Measurements from ENCODE around the gene TNFRSF6B. TPM values are rescaled to one million over a fixed set of nuclear protein-coding genes. Genes with fewer than 3 reads are reported as not detected.

Gene TNFRSF6B
- total and polyA plus RNA-seq, 2 of the 4 experiments (the other 2 are of a cell fraction) = 1.3 to 11.0 TPM

- no peak for ATAC-seq (ENCODE audit: low read depth)
- peak overlapping the region; percentile 78 for H2AK5ac ChIP-seq (ENCODE audit: low read depth, low read length)
- H4K8ac ChIP-seq (ENCODE audit: low read depth in 2 of 2, low read length in 2 of 2) = peak overlapping the region; percentile 27 to 63; a peak in 2 of 4 replicates
- H2BK20ac ChIP-seq (ENCODE audit: low read depth, low read length) = no peak overlapping the region
- in situ Hi-C loops (cut with MboI; ENCODE audit: low sequenced_read_pairs) (no loop called here), intact Hi-C loops (cut with micrococcal nuclease) (no loop called here), dilution Hi-C loops (cut with HindIII; ENCODE audit: low sequenced_read_pairs, unreplicated experiment) (no loop called here)
- H3K27ac ChIP-seq (ENCODE audit: insufficient read depth, low read length) = no peak overlapping the region
- POLR2A ChIA-PET (ENCODE audit: unreplicated experiment) = interaction anchor here (0.6 to 1.2 kb wide), 2 partner anchors 11 to 133 kb away, joined by 4 read pairs; partner anchors contain the start of genes ARFRP1 and ZGPAT
- no peaks in the 10 kb centered on the region for H4K20me1 ChIP-seq (ENCODE audit: insufficient read depth, low read length)
- H3K4ac ChIP-seq (ENCODE audit: low read depth, low read length) = peak overlapping the region; percentile 22; the same call in 1 of the 2 replicates
- no peak overlapping the region for H3K18ac ChIP-seq (ENCODE audit: low read depth, low read length)
- no peak overlapping the region for H2BK15ac ChIP-seq (ENCODE audit: low read depth, low read length)
- peak overlapping the region; percentile 83 for H2AK9ac ChIP-seq (replicated peaks; ENCODE audit: low read depth, low read length, poor library complexity)
- no peaks in the 10 kb centered on the region for H3K9me1 ChIP-seq (ENCODE audit: insufficient read depth, low read length)
- H3K36me3 ChIP-seq (ENCODE audit: control insufficient read depth, insufficient read depth, low read length) = peaks cover 10% of the 10 kb centered on the region; the same call in 1 of the 2 replicates
- peaks cover 11 to 48% of the 10 kb centered on the region in 2 experiments; a peak in 3 of 4 replicates for H3K79me1 ChIP-seq (ENCODE audit: low read depth in 1 of 2, low read length in 2 of 2)
- no peak overlapping the region for H3K56ac ChIP-seq (ENCODE audit: extremely low read depth, insufficient read depth, low read length)
- H3K23ac ChIP-seq (ENCODE audit: low read depth, low read length) = no peak overlapping the region
- DNase-seq = no peak
- H3K4me1 ChIP-seq (ENCODE audit: control insufficient read depth, insufficient read depth, low read length) = peaks cover 22% of the 10 kb centered on the region
- H3K27me3 ChIP-seq (ENCODE audit: control insufficient read depth, insufficient read depth, low read length) = no peaks in the 10 kb centered on the region
- no peak overlapping the region for H4K91ac ChIP-seq (ENCODE audit: insufficient read depth, low read depth, low read length)
- no peak overlapping the region for H3K14ac ChIP-seq (replicated peaks; ENCODE audit: low read depth, low read length)
- no peak overlapping the region for H3K4me3 ChIP-seq (ENCODE audit: insufficient read depth, low read depth, low read length)
- no peak overlapping the region for H3K9ac ChIP-seq (ENCODE audit: low read depth, low read length)
- WGBS, 2 experiments (ENCODE audit: extremely low coverage in 2 of 2, insufficient read length in 1 of 2) = 78% methylated on average over 3 of the region's 7 CpGs; no CpG with 5 or more reads in 1 of the 2 experiments
- peak overlapping the region; percentile 98 for H2BK5ac ChIP-seq (ENCODE audit: low read depth, low read length, poor library complexity, severe bottlenecking)
- no TSS peak for BruUV-seq (replicated peaks)
- CTCF ChIA-PET = no interaction called here
- H3K9me3 ChIP-seq (ENCODE audit: control insufficient read depth, insufficient read depth, low read length) = no peaks in the 10 kb centered on the region
- peak overlapping the region; percentile 64 for H2AFZ ChIP-seq (replicated peaks; ENCODE audit: low read length, poor library complexity)
- no peak overlapping the region for H2BK120ac ChIP-seq (ENCODE audit: low read depth, low read length)
- H4K5ac ChIP-seq (ENCODE audit: low read depth, low read length) = peak overlapping the region; percentile 18; the same call in 1 of the 2 replicates
- TF ChIP-seq MAFK (IDR thresholded peaks at IDR 0.05; ENCODE audit: low read depth, low read length) (no peak), ELK1 (IDR thresholded peaks at IDR 0.05; ENCODE audit: borderline replicate concordance, low read depth, low read length) (no peak), MXI1 (IDR thresholded peaks at IDR 0.05; ENCODE audit: borderline replicate concordance, low read depth, low read length) (no peak), CEBPB (IDR thresholded peaks at IDR 0.05; ENCODE audit: low read depth, low read length) (no peak), RFX5 (IDR thresholded peaks at IDR 0.05; ENCODE audit: low read depth, low read length) (no peak), RAD21 (IDR thresholded peaks at IDR 0.05; ENCODE audit: low read length) (no peak), BHLHE40 (IDR thresholded peaks at IDR 0.05; ENCODE audit: low read depth, low read length) (no peak), CHD1 (IDR thresholded peaks at IDR 0.05; ENCODE audit: low read depth, low read length) (no peak), FOS (IDR thresholded peaks at IDR 0.05; ENCODE audit: low read depth, low read length) (no peak), POLR2A (IDR thresholded peaks at IDR 0.05; ENCODE audit: low read depth, low read length) (no peak), NFE2L2 (IDR thresholded peaks at IDR 0.05; ENCODE audit: low read depth, low read length) (no peak), RCOR1 (IDR thresholded peaks at IDR 0.05; ENCODE audit: insufficient replicate concordance, low read length) (no peak), MAZ (IDR thresholded peaks at IDR 0.05; ENCODE audit: borderline replicate concordance, low read depth, low read length) (no peak), SMC3 (IDR thresholded peaks at IDR 0.05; ENCODE audit: low read depth, low read length) (no peak)
- TF ChIP-seq, protein P1, sequence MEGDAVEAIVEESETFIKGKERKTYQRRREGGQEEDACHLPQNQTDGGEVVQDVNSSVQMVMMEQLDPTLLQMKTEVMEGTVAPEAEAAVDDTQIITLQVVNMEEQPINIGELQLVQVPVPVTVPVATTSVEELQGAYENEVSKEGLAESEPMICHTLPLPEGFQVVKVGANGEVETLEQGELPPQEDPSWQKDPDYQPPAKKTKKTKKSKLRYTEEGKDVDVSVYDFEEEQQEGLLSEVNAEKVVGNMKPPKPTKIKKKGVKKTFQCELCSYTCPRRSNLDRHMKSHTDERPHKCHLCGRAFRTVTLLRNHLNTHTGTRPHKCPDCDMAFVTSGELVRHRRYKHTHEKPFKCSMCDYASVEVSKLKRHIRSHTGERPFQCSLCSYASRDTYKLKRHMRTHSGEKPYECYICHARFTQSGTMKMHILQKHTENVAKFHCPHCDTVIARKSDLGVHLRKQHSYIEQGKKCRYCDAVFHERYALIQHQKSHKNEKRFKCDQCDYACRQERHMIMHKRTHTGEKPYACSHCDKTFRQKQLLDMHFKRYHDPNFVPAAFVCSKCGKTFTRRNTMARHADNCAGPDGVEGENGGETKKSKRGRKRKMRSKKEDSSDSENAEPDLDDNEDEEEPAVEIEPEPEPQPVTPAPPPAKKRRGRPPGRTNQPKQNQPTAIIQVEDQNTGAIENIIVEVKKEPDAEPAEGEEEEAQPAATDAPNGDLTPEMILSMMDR (conservative IDR thresholded peaks at IDR 0.05; ENCODE audit: low read depth, low read length) = no peak
- TF ChIP-seq, protein P2, sequence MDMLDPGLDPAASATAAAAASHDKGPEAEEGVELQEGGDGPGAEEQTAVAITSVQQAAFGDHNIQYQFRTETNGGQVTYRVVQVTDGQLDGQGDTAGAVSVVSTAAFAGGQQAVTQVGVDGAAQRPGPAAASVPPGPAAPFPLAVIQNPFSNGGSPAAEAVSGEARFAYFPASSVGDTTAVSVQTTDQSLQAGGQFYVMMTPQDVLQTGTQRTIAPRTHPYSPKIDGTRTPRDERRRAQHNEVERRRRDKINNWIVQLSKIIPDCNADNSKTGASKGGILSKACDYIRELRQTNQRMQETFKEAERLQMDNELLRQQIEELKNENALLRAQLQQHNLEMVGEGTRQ (IDR thresholded peaks at IDR 0.05; ENCODE audit: low read depth, low read length) = no peak
- H3K4me2 ChIP-seq (ENCODE audit: low read depth, low read length) = no peak overlapping the region
Observed at GRCh38 chr20:63697357-63697867, 960 bp downstream of the TNFRSF6B start.
